K562 (cell line): ENCODE results near the gene CABP2.

Source experiments
- CHD1 ChIP-seq: fragments of 200-600 bp; sonication (generic); IDR thresholded peaks from one replicate; pipeline ENCODE4 v1.6.1; 2012; ENCODE audit warnings: mild to moderate bottlenecking, moderate library complexity, low read length, inconsistent platforms
- GABPB1 ChIP-seq: sonication (generic); formaldehyde crosslinking; IDR thresholded peaks from 2 replicates; pipeline ENCODE4 v1.8.0; 2022; ENCODE audit warnings: mild to moderate bottlenecking, missing genetic modification reagents
- MXI1 ChIP-seq: IDR thresholded peaks from 2 replicates; pipeline ENCODE4 v1.6.1; 2011; ENCODE audit warnings: low read depth, mild to moderate bottlenecking, improper control_type of control experiment, low read length
- NR1H2 ChIP-seq: sonication (generic); formaldehyde crosslinking; IDR thresholded peaks from 2 replicates; pipeline ENCODE4 v1.4.0; 2020; ENCODE audit warnings: mild to moderate bottlenecking, missing genetic modification reagents

DNA sequence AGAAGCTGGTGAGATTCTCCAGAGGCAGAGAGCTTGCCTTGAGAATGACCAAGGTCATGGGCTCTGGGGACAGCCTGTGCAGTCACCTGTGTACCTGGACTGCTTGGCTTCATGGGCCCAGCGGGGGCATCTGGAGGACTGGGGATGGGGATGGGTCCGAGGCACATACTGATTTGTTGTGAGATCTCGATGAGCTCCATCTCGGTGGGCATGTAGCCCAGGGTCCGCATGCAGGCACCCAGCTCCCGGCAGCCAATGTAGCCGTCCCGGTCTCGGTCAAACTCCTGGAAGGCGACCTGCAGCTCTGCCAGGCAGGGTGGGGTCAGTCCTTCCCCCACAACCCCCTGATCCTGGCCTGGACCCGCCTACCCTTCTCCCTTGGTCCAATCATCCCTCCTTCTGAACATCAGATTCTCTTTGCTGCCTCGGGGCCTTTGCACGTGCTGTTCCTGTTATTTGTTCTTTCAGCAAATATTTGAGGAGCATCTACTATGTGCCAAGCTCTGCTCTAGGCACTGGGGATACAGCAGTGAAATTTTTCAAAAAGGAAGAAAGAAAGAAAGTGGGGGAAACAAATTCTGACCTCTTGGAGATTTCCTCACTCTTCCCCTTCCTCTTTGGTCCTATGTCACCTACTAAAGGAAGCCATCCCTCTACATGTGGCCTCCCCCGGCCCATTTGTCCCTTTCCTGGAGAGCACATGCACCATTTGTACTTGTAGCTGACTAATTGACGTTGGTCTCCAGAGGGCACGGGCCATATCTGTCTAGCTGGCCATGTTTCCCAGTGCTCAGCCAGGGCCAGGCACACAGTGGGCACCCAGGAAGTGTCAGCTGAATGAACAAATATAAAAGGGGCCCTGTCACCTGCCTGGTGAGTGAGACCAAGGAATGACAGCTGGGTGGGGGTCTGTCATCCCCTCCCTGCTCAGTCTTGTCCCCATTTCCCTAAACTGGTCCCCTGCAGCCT is 2.1 kb downstream of the CABP2 start:
- no peak for TF ChIP-seq MXI1
- no peak for TF ChIP-seq GABPB1
- TF ChIP-seq CHD1, result no peak
- no peak for TF ChIP-seq NR1H2
